Keratinocyte (primary cell): ENCODE results near the gene FBLIM1. TPM values are rescaled to one million over a fixed set of nuclear protein-coding genes. Genes with fewer than 3 reads are reported as not detected.

Source experiments
- DNase-seq: peaks from one replicate; pipeline ENCODE4 v3.0.0-alpha.2; 2011; ENCODE audit warnings: low read depth, missing footprints, low spot score
- FAIRE-seq: peaks from 2 replicates; lab custom pipeline; 2011; peaks lifted over from hg19 to GRCh38; lab: Jason Lieb, UNC
- H2AFZ ChIP-seq: 2 replicates; pipeline ENCODE4 v1.6.0; 2012; ENCODE audit warnings: low read length, control low read depth, inconsistent platforms; ENCODE audit not compliant: control insufficient read depth
- H3K27ac ChIP-seq: 2 replicates; pipeline ENCODE4 v1.5.1; 2011; ENCODE audit warnings: low read length; ENCODE audit not compliant: control insufficient read depth, insufficient read depth
- H3K27me3 ChIP-seq: 3 replicates; pipeline ENCODE4 v1.6.0; 2011; ENCODE audit warnings: low read length; ENCODE audit not compliant: control insufficient read depth, insufficient read depth; ENCODE audit errors: extremely low read depth
- H3K36me3 ChIP-seq, 2 experiments: 2 replicates in 1 of 2; 3 replicates in 1 of 2; pipeline ENCODE4 v1.5.1; 2011; ENCODE audit warnings: low read length in 2 of 2, mild to moderate bottlenecking in 1 of 2; ENCODE audit not compliant: control insufficient read depth in 2 of 2, insufficient read depth in 2 of 2; ENCODE audit errors: extremely low read depth in 1 of 2
- H3K4me1 ChIP-seq: 3 replicates; pipeline ENCODE4 v1.5.1; 2011; ENCODE audit warnings: low read length; ENCODE audit not compliant: control insufficient read depth, insufficient read depth; ENCODE audit errors: extremely low read depth
- H3K4me2 ChIP-seq: 3 replicates; pipeline ENCODE4 v1.6.0; 2011; ENCODE audit warnings: low read depth, low read length; ENCODE audit not compliant: control insufficient read depth, insufficient read depth; ENCODE audit errors: extremely low read depth
- H3K4me3 ChIP-seq, 3 experiments: fragments of 200-600 bp in 1 of 3; sonication (generic) in 1 of 3; 2 replicates in 2 of 3; 3 replicates in 1 of 3; pipeline ENCODE4 v1.5.1; 2011 to 2016; ENCODE audit warnings: low read length in 3 of 3, mild to moderate bottlenecking in 3 of 3, control low read depth in 2 of 3, inconsistent platforms in 1 of 3, low read depth in 1 of 3, mixed read lengths in 1 of 3, mixed run types in 1 of 3, moderate library complexity in 1 of 3; ENCODE audit not compliant: control insufficient read depth in 2 of 3, insufficient read depth in 2 of 3; ENCODE audit errors: extremely low read depth in 1 of 3
- H3K79me2 ChIP-seq: 2 replicates; pipeline ENCODE4 v1.6.0; 2012; ENCODE audit warnings: low read length; ENCODE audit not compliant: control insufficient read depth, insufficient read depth
- H3K9ac ChIP-seq: 3 replicates; pipeline ENCODE4 v1.6.0; 2011; ENCODE audit warnings: low read length; ENCODE audit not compliant: control insufficient read depth, insufficient read depth; ENCODE audit errors: extremely low read depth
- H3K9me1 ChIP-seq: 3 replicates; pipeline ENCODE4 v1.6.0; 2011; ENCODE audit warnings: low read length; ENCODE audit not compliant: control insufficient read depth, insufficient read depth; ENCODE audit errors: extremely low read depth
- H3K9me3 ChIP-seq: 2 replicates; pipeline ENCODE4 v1.5.1; 2012; ENCODE audit warnings: low read depth, low read length; ENCODE audit not compliant: control insufficient read depth
- H4K20me1 ChIP-seq: 3 replicates; pipeline ENCODE4 v1.6.0; 2011; ENCODE audit warnings: low read length; ENCODE audit not compliant: control insufficient read depth, insufficient read depth; ENCODE audit errors: extremely low read depth
- CTCF ChIP-seq, 3 experiments: IDR thresholded peaks in 1 of 3; conservative IDR thresholded peaks in 1 of 3; optimal IDR thresholded peaks in 1 of 3; 2 replicates in 2 of 3; 3 replicates in 1 of 3; pipeline versions ENCODE3 to v1.5.1; 2011; ENCODE audit warnings: low read length in 3 of 3, mild to moderate bottlenecking in 3 of 3, moderate library complexity in 2 of 3, control low read depth in 1 of 3, inconsistent platforms in 1 of 3; ENCODE audit not compliant: insufficient read depth in 2 of 3; ENCODE audit errors: extremely low read depth in 1 of 3
- EZH2 ChIP-seq: IDR thresholded peaks from one replicate; pipeline ENCODE4 v1.6.1; 2012; ENCODE audit warnings: inconsistent platforms, mild to moderate bottlenecking, low read length, moderate library complexity
- dilution Hi-C: fragments of 300-500 bp; cut with MboI; formaldehyde crosslinking; loops from one replicate; pipeline ENCODE4 v1.7.0; 2020; ENCODE audit warnings: low sequenced_read_pairs; ENCODE audit not compliant: extremely low pct_ligation_motif_present
- polyA plus RNA-seq, 5 experiments: library from polyadenylated mRNA; depleted of rRNA in 3 of 5; stranded (reverse) in 3 of 5; stranded (forward) in 1 of 5; unstranded in 1 of 5; fragments of >200 nt; gene quantifications; 1 replicate in 1 of 5; 2 replicates in 3 of 5; 3 replicates in 1 of 5; pipeline versions ENCODE4 v1.2.1 to v1.2.3, GENCODE V29; 2011 to 2012; ENCODE audit warnings: missing spikeins in 2 of 5, low read depth in 1 of 5, low replicate concordance in 1 of 5

FBLIM1 gene
- polyA plus RNA-seq, 1 donor (not counting 4 experiments of a cell fraction or from before 2014, with no cell fraction given): 144 TPM

- H4K20me1 ChIP-seq: no peaks in the 10 kb centered on the region
- H3K9me1 ChIP-seq: no peaks in the 10 kb centered on the region
- H3K4me1 ChIP-seq: peaks cover 19% of the 10 kb centered on the region
- H3K4me3 ChIP-seq: no peak overlapping the region
- H3K27ac ChIP-seq: no peak overlapping the region
- H2AFZ ChIP-seq: no peak overlapping the region
- dilution Hi-C loops: no loop called here
- TF ChIP-seq EZH2 (no peak), CTCF (optimal IDR thresholded peaks at IDR 0.05 in 1 of 3, IDR thresholded peaks at IDR 0.05 in 1 of 3, conservative IDR thresholded peaks at IDR 0.05 in 1 of 3; ENCODE audit: extremely low read depth in 1 of 3, insufficient read depth in 2 of 3, low read length in 3 of 3) (no peak)
- DNase-seq (no peak), FAIRE-seq (no peak)
- H3K36me3 ChIP-seq: no peaks in the 10 kb centered on the region
- H3K9ac ChIP-seq: no peak overlapping the region
- H3K9me3 ChIP-seq: no peaks in the 10 kb centered on the region
- no peaks in the 10 kb centered on the region for H3K27me3 ChIP-seq
- H3K4me2 ChIP-seq: no peak overlapping the region
- no peaks in the 10 kb centered on the region for H3K79me2 ChIP-seq
Observed at GRCh38 chr1:15820478-15820877, 61.9 kb downstream of the FBLIM1 start.

- no peaks in the 10 kb centered on the region for H3K79me2 ChIP-seq
- H2AFZ ChIP-seq: no peak overlapping the region
- H3K9ac ChIP-seq: no peak overlapping the region
- H3K36me3 ChIP-seq: no peaks in the 10 kb centered on the region
- H3K4me1 ChIP-seq: peaks cover 19% of the 10 kb centered on the region
- H3K4me2 ChIP-seq: no peak overlapping the region
- H3K4me3 ChIP-seq: no peak overlapping the region
- H4K20me1 ChIP-seq: no peaks in the 10 kb centered on the region
- FAIRE-seq (no peak), DNase-seq (no peak)
- H3K27me3 ChIP-seq: no peaks in the 10 kb centered on the region
- dilution Hi-C loops: no loop called here
- TF ChIP-seq CTCF (optimal IDR thresholded peaks at IDR 0.05 in 1 of 3, IDR thresholded peaks at IDR 0.05 in 1 of 3, conservative IDR thresholded peaks at IDR 0.05 in 1 of 3; ENCODE audit: extremely low read depth in 1 of 3, insufficient read depth in 2 of 3, low read length in 3 of 3) (no peak), EZH2 (no peak)
- no peak overlapping the region for H3K27ac ChIP-seq
- no peaks in the 10 kb centered on the region for H3K9me3 ChIP-seq
- no peaks in the 10 kb centered on the region for H3K9me1 ChIP-seq
Observed at GRCh38 chr1:15825800-15826199, 67.2 kb downstream of the FBLIM1 start.
